ENCODE data around the gene AKTIP. TPM values are rescaled to one million over a fixed set of nuclear protein-coding genes. Genes with fewer than 3 reads are reported as not detected.
"Not testable (repeated sequence)": the region's sequence is repeated elsewhere in the genome, so short reads cannot be mapped to it uniquely, and the experiment has no call there.

Gene AKTIP
- total and polyA plus RNA-seq, 4 experiments from 2014 or later = 61.2 to 103 (median 86.3) TPM

DNA sequence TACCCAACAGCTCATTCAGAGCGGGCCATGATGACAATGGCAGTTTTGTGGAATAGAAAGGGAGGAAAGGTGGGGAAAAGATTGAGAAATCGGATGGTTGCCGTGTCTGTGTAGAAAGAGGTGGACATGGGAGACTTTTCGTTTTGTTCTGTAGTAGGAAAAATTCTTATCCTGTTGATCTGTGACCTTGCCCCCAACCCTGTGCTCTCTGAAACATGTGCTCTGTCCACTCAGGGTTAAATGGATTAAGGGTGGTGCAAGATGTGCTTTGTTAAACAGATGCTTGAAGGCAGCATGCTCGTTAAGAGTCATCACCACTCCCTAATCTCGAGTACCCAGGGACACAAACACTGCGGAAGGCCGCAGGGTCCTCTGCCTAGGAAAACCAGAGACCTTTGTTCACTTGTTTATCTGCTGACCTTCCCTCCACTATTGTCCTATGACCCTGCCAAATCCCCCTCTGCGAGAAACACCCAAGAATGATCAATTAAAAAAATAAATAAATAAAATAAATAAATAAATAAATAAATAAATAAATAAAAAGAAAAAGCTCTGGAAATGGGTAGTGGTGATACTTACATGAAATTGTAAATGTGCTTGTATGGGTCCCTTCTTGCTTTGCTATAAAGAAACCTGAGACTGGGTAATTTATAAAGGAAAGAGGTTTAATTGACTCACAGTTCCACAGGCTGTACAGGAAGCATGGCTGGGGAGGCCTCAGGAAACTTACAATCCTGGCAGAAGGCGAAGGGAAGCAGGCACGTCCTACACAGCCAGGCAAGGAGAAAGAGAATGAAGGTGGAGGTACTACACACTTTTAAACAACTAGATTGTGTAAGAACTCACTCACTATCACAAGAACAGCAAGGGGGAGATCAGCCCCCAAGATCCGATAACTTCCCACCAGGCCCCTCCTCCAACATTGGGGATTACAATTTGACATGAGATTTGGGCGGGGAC, 37.0 kb upstream of the AKTIP start:
- H3K36me3 Mint-ChIP-seq; intact Hi-C loops (cut with micrococcal nuclease); H3K36me3 ChIP-seq (ENCODE audit: insufficient read depth, low read length); H3K27ac ChIP-seq (ENCODE audit: low read depth, low read length); POLR2A ChIA-PET (ENCODE audit: partially characterized antibody); H3K9me3 Mint-ChIP-seq; H3K9me3 ChIP-seq (ENCODE audit: control insufficient read depth in 1 of 2, low read length in 2 of 2); H3K27me3 ChIP-seq (ENCODE audit: insufficient read depth, low read length); H3K27me3 Mint-ChIP-seq; DNase-seq; H3K4me3 Mint-ChIP-seq; H3K4me3 ChIP-seq (ENCODE audit: low read length in 2 of 2): not testable (repeated sequence)
- H3K4me1 Mint-ChIP-seq = peaks cover 15 to 35% (median 26%) of the 10 kb centered on the region in 4 donors
- peak overlapping the region in 1 of 7 donors; percentile 16 for H3K27ac Mint-ChIP-seq
- peaks cover 22% of the 10 kb centered on the region for H3K4me1 ChIP-seq (ENCODE audit: insufficient read depth, low read length)
- CTCF ChIA-PET (ENCODE audit: partially characterized antibody) = interaction anchor here (1.4 kb wide), 1 partner anchor 10 kb away, joined by 3 read pairs; no protein-coding TSS in a partner anchor

DNA sequence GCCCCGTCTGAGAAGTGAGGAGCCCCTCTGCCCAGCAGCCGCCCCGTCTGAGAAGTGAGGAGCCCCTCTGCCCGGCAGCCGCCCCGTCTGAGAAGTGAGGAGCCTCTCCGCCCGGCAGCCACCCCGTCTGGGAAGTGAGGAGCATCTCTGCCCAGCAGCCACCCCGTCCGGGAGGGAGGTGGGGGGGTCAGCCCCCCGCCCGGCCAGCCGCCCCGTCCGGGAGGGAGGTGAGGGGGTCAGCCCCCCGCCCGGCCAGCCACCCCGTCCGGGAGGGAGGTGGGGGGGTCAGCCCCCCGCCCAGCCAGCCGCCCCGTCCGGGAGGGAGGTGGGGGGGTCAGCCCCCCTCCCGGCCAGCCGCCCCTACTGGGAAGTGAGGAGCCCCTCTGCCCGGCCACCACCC, 36.3 kb upstream of the AKTIP start:
- H3K36me3 Mint-ChIP-seq; CTCF ChIA-PET (ENCODE audit: partially characterized antibody); H3K27ac ChIP-seq (ENCODE audit: low read depth, low read length); POLR2A ChIA-PET (ENCODE audit: partially characterized antibody); H3K4me3 Mint-ChIP-seq; H3K9me3 ChIP-seq (ENCODE audit: control insufficient read depth in 1 of 2, low read length in 2 of 2); H3K27me3 ChIP-seq (ENCODE audit: insufficient read depth, low read length); H3K4me3 ChIP-seq (ENCODE audit: low read length in 2 of 2); intact Hi-C loops (cut with micrococcal nuclease); H3K27me3 Mint-ChIP-seq; H3K27ac Mint-ChIP-seq; DNase-seq; H3K36me3 ChIP-seq (ENCODE audit: insufficient read depth, low read length); H3K9me3 Mint-ChIP-seq: not testable (repeated sequence)
- H3K4me1 ChIP-seq (ENCODE audit: insufficient read depth, low read length) = peaks cover 21% of the 10 kb centered on the region
- H3K4me1 Mint-ChIP-seq = peaks cover 13 to 35% (median 25%) of the 10 kb centered on the region in 4 donors

DNA sequence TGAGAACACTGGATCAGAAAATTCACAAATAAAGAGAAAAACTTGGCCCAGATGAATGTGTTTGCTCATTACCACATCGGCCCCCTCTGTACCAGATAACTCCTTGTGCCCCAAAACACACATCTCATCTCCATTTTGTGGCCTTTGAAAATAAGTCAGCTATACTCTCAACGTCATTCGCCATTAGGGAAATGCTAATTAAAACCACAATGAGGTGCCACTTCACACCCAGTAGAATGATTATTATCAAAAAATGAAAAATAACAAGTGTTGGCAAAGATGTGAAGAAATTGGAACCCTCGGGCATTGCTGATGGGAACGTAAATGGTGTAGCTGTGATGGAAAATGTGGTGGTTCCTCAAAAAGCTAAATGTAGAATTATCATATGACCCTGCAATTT, 34.6 kb upstream of the AKTIP start:
- H3K27ac Mint-ChIP-seq = peak overlapping the region in 1 of 7 donors; percentile 38
- DNase-seq = peak in 2 of 5 donors; percentile 11 to 19
- H3K36me3 Mint-ChIP-seq = no peaks in the 10 kb centered on the region
- no peaks in the 10 kb centered on the region for H3K27me3 Mint-ChIP-seq
- H3K4me1 Mint-ChIP-seq = peaks cover 14 to 31% (median 23%) of the 10 kb centered on the region in 4 donors
- ChIA-PET CTCF (ENCODE audit: partially characterized antibody) (interaction anchor here (1.1 to 2.0 kb wide), 2 partner anchors 9 to 12 kb away, joined by 3 to 7 read pairs; no protein-coding TSS in a partner anchor), POLR2A (ENCODE audit: partially characterized antibody) (interaction anchor here (1.5 kb wide), 1 partner anchor 12 kb away, joined by 3 read pairs; no protein-coding TSS in a partner anchor)
- no peaks in the 10 kb centered on the region for H3K36me3 ChIP-seq (ENCODE audit: insufficient read depth, low read length)
- no peaks in the 10 kb centered on the region for H3K9me3 ChIP-seq (ENCODE audit: control insufficient read depth in 1 of 2, low read length in 2 of 2)
- no peaks in the 10 kb centered on the region for H3K27me3 ChIP-seq (ENCODE audit: insufficient read depth, low read length)
- peak overlapping the region in 1 of 8 donors; percentile 5 for H3K4me3 Mint-ChIP-seq
- no peaks in the 10 kb centered on the region for H3K9me3 Mint-ChIP-seq
- peaks cover 19% of the 10 kb centered on the region for H3K4me1 ChIP-seq (ENCODE audit: insufficient read depth, low read length)
- intact Hi-C loops (cut with micrococcal nuclease) = no loop called here
- H3K27ac ChIP-seq (ENCODE audit: low read depth, low read length) = no peak overlapping the region
- no peak overlapping the region for H3K4me3 ChIP-seq (ENCODE audit: low read length in 2 of 2)

DNA sequence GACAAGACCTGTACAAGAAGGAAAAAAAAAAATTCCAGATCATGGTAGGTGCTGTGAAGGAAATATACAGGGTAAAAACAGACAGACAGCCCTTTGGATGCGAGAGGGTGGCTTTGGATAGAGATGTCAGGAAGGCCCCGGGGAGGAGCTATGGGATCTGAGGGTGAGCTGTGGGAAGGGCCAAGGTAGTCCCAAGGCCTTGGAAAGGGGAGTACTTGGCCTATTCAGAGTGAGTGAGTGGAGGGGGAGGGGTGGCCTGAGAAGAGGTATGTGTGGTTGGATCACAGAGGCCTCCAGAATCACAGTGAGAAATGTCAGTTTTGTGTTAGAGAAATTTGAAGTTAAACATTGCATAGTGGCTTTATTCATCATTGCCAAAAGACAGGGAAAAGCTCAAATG, 31.2 kb upstream of the AKTIP start:
- Mint-ChIP-seq H3K9me3 (no peaks in the 10 kb centered on the region), H3K4me1 (peaks cover 14 to 28% (median 22%) of the 10 kb centered on the region in 4 donors), H3K27ac (peak overlapping the region in 4 of 7 donors; percentile 31 to 73 (median 40)), H3K4me3 (no peak overlapping the region), H3K36me3 (no peaks in the 10 kb centered on the region), H3K27me3 (no peaks in the 10 kb centered on the region)
- intact Hi-C loops (cut with micrococcal nuclease) = no loop called here
- Histone ChIP-seq H3K4me1 (ENCODE audit: insufficient read depth, low read length) (peaks cover 19% of the 10 kb centered on the region), H3K27me3 (ENCODE audit: insufficient read depth, low read length) (no peaks in the 10 kb centered on the region), H3K36me3 (ENCODE audit: insufficient read depth, low read length) (no peaks in the 10 kb centered on the region), H3K9me3 (ENCODE audit: control insufficient read depth in 1 of 2, low read length in 2 of 2) (no peaks in the 10 kb centered on the region), H3K27ac (ENCODE audit: low read depth, low read length) (no peak overlapping the region), H3K4me3 (ENCODE audit: low read length in 2 of 2) (no peak overlapping the region)
- ChIA-PET CTCF (ENCODE audit: partially characterized antibody) (no interaction called here), POLR2A (ENCODE audit: partially characterized antibody) (interaction anchor here (1.4 kb wide), 1 partner anchor 10 kb away, joined by 3 read pairs; no protein-coding TSS in a partner anchor)
- DNase-seq = no peak

DNA sequence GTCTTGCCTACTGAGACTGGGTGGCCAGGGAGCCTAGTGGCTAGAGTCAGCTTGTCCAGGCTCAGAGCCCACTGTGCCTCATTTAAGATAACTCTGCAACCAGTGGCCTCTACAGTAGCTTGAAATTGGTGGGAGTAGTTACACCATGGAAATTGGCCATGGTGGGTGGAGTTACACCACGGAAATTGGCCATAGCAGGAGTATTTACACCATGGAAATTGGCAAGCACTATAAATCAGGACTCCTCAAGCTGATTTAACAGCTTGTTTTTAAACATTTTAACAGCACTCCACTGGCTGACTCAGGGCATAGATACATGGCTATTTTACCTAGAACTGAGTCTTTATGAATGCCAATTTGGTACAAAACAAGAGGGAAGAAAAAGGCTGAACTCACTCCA, 27.7 kb upstream of the AKTIP start:
- DNase-seq = no peak
- Histone ChIP-seq H3K9me3 (ENCODE audit: control insufficient read depth in 1 of 2, low read length in 2 of 2) (no peaks in the 10 kb centered on the region), H3K4me3 (ENCODE audit: low read length in 2 of 2) (no peak overlapping the region), H3K27me3 (ENCODE audit: insufficient read depth, low read length) (no peaks in the 10 kb centered on the region), H3K27ac (ENCODE audit: low read depth, low read length) (no peak overlapping the region), H3K36me3 (ENCODE audit: insufficient read depth, low read length) (no peaks in the 10 kb centered on the region), H3K4me1 (ENCODE audit: insufficient read depth, low read length) (peaks cover 8% of the 10 kb centered on the region)
- H3K9me3 Mint-ChIP-seq = no peaks in the 10 kb centered on the region
- ChIA-PET POLR2A (ENCODE audit: partially characterized antibody) (interaction anchor here (0.7 kb wide), 1 partner anchor 173 kb away, joined by 3 read pairs; the partner anchor contains the start of gene FTO), CTCF (ENCODE audit: partially characterized antibody) (interaction anchor here (1.0 to 1.2 kb wide), 2 partner anchors 15 to 19 kb away, joined by 3 to 4 read pairs; no protein-coding TSS in a partner anchor)
- intact Hi-C loops (cut with micrococcal nuclease) = no loop called here
- H3K27ac Mint-ChIP-seq = no peak overlapping the region
- no peaks in the 10 kb centered on the region for H3K27me3 Mint-ChIP-seq
- no peaks in the 10 kb centered on the region for H3K36me3 Mint-ChIP-seq
- peaks cover 9 to 25% (median 13%) of the 10 kb centered on the region in 4 donors for H3K4me1 Mint-ChIP-seq
- no peak overlapping the region for H3K4me3 Mint-ChIP-seq

DNA sequence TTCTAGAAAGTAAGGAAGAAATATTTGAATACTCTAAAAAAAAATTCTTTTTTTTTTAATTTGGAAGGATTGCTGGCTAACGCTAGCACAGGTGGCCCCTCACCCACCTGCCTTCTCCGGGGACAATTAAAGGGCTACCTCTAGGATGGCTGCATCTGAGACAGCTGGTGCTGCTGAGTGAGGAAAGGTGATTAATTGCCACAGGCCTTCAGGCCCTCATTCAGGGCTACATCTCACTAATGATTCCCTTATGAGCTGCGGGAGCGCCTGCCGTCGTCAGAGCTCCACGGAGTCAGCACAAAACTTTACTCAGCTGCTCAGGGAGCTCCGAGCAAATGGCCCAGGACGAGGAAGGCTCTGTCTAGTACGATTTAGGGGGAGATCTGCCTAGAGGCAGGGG, 27.0 kb upstream of the AKTIP start:
- Histone ChIP-seq H3K36me3 (ENCODE audit: insufficient read depth, low read length) (no peaks in the 10 kb centered on the region), H3K27ac (ENCODE audit: low read depth, low read length) (no peak overlapping the region), H3K9me3 (ENCODE audit: control insufficient read depth in 1 of 2, low read length in 2 of 2) (no peaks in the 10 kb centered on the region), H3K27me3 (ENCODE audit: insufficient read depth, low read length) (no peaks in the 10 kb centered on the region), H3K4me1 (ENCODE audit: insufficient read depth, low read length) (peaks cover 6% of the 10 kb centered on the region), H3K4me3 (ENCODE audit: low read length in 2 of 2) (no peak overlapping the region)
- Mint-ChIP-seq H3K27me3 (no peaks in the 10 kb centered on the region), H3K4me3 (no peak overlapping the region), H3K9me3 (no peaks in the 10 kb centered on the region), H3K36me3 (no peaks in the 10 kb centered on the region), H3K27ac (peak overlapping the region in 1 of 7 donors; percentile 72), H3K4me1 (peaks cover 9 to 23% (median 11%) of the 10 kb centered on the region in 4 donors)
- intact Hi-C loops (cut with micrococcal nuclease) = no loop called here
- POLR2A ChIA-PET (ENCODE audit: partially characterized antibody) = no interaction called here
- CTCF ChIA-PET (ENCODE audit: partially characterized antibody) = interaction anchor here (1.0 kb wide), 1 partner anchor 16 kb away, joined by 4 read pairs; no protein-coding TSS in a partner anchor
- no peak for DNase-seq

DNA sequence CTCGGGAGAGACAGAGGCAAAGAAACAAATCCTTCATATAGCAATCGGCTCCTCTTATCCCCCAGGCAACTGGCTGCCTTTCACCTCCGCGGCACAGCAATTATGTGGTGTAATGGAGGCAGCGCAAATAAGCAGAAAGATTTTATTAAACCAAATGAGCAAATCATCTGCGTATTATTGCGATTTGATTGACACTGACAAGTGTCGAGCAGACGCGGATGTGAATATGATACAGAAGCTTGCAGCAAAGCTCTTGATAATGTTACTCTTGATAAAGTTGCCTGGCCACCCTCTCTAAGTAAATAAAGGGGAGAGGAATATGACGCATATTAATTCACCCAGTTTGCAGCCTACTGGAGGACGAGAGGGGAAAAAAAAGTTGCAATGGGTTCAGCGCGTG, 26.5 kb upstream of the AKTIP start:
- Mint-ChIP-seq H3K4me1 (peaks cover 5 to 18% (median 7%) of the 10 kb centered on the region in 4 donors), H3K27me3 (no peaks in the 10 kb centered on the region), H3K9me3 (no peaks in the 10 kb centered on the region), H3K36me3 (no peaks in the 10 kb centered on the region), H3K27ac (no peak overlapping the region), H3K4me3 (no peak overlapping the region)
- DNase-seq = no peak
- Histone ChIP-seq H3K36me3 (ENCODE audit: insufficient read depth, low read length) (no peaks in the 10 kb centered on the region), H3K27ac (ENCODE audit: low read depth, low read length) (no peak overlapping the region), H3K27me3 (ENCODE audit: insufficient read depth, low read length) (no peaks in the 10 kb centered on the region), H3K4me3 (ENCODE audit: low read length in 2 of 2) (no peak overlapping the region), H3K9me3 (ENCODE audit: control insufficient read depth in 1 of 2, low read length in 2 of 2) (no peaks in the 10 kb centered on the region), H3K4me1 (ENCODE audit: insufficient read depth, low read length) (peaks cover under 1% of the 10 kb centered on the region)
- intact Hi-C loops (cut with micrococcal nuclease) = no loop called here
- POLR2A ChIA-PET (ENCODE audit: partially characterized antibody) = no interaction called here
- CTCF ChIA-PET (ENCODE audit: partially characterized antibody) = no interaction called here
